Endothelial cell of umbilical vein (primary cell): ENCODE data around the gene EFCAB3. TPM values are rescaled to one million over a fixed set of nuclear protein-coding genes. Genes with fewer than 3 reads are reported as not detected.
A peak's percentile ranks its signal among the peaks of the same experiment; 100 is the strongest.
"Not testable (repeated sequence)": the region's sequence is repeated elsewhere in the genome, so short reads cannot be mapped to it uniquely, and the experiment has no call there.

Source experiments
- BruUV-seq: library from RNA; stranded (reverse); fragments of 400-500 nt; replicated peaks from 2 replicates; lab custom pipeline; 2021; lab: Mats Ljungman, UMichigan
- CTCF ChIA-PET: fragments of 300-600, 350-600 bp; sonication (Branson Sonifier 250); formaldehyde crosslinking; loops from one replicate; lab custom pipeline; 2021; ENCODE audit warnings: antibody characterized with exemption, inconsistent platforms; lab: Charles Lee
- POLR2A ChIA-PET: fragments of 300-600, 350-600 bp; sonication (Branson Sonifier 250); formaldehyde crosslinking; loops from one replicate; lab custom pipeline; 2021; ENCODE audit warnings: antibody characterized with exemption, inconsistent platforms; lab: Charles Lee
- DNase-seq: peaks from one replicate; pipeline ENCODE4 v3.0.0-alpha.2; 2011; ENCODE audit warnings: low read depth, low spot score
- FAIRE-seq: peaks from 2 replicates; lab custom pipeline; 2011; peaks lifted over from hg19 to GRCh38; lab: Jason Lieb, UNC
- H2AFZ ChIP-seq: 2 replicates; pipeline ENCODE4 v1.6.0; 2012; ENCODE audit warnings: low read depth, low read length, control low read depth, inconsistent platforms
- H3K27ac ChIP-seq: 2 replicates; pipeline ENCODE4 v1.5.1; 2011; ENCODE audit warnings: low read depth, mild to moderate bottlenecking, control low read depth, low read length, moderate library complexity; ENCODE audit not compliant: insufficient read depth
- H3K27me3 ChIP-seq, 2 experiments: 2 replicates each; pipeline versions ENCODE4 v1.6.0 to v1.6.1; 2011; ENCODE audit warnings: low read length in 2 of 2, mixed read lengths in 1 of 2; ENCODE audit not compliant: control insufficient read depth in 2 of 2, insufficient read depth in 2 of 2
- H3K36me3 ChIP-seq, 2 experiments: 2 replicates in 1 of 2; 3 replicates in 1 of 2; pipeline ENCODE4 v1.5.1; 2011; ENCODE audit warnings: low read length in 2 of 2, mild to moderate bottlenecking in 1 of 2, moderate library complexity in 1 of 2; ENCODE audit not compliant: control insufficient read depth in 2 of 2, insufficient read depth in 2 of 2; ENCODE audit errors: extremely low read depth in 1 of 2
- H3K4me1 ChIP-seq: 3 replicates; pipeline ENCODE4 v1.5.1; 2011; ENCODE audit warnings: mild to moderate bottlenecking, low read length; ENCODE audit not compliant: control insufficient read depth, insufficient read depth; ENCODE audit errors: extremely low read depth
- H3K4me2 ChIP-seq: 2 replicates; pipeline ENCODE4 v1.6.1; 2011; ENCODE audit warnings: low read length, control low read depth, mixed read lengths; ENCODE audit not compliant: insufficient read depth
- H3K4me3 ChIP-seq, 3 experiments: fragments of 200-600 bp in 1 of 3; sonication (generic), shearing (Covaris generic) in 1 of 3; replicated peaks in 1 of 3; 2 replicates each; pipeline ENCODE4 v1.5.1; 2011 to 2016; ENCODE audit warnings: control low read depth in 3 of 3, low read length in 3 of 3, mild to moderate bottlenecking in 2 of 3, inconsistent platforms in 1 of 3, low read depth in 1 of 3, moderate library complexity in 1 of 3; ENCODE audit not compliant: insufficient read depth in 1 of 3
- H3K79me2 ChIP-seq: 2 replicates; pipeline ENCODE4 v1.6.0; 2012; ENCODE audit warnings: low read length, inconsistent platforms; ENCODE audit not compliant: control insufficient read depth, insufficient read depth
- H3K9ac ChIP-seq: replicated peaks from 2 replicates; pipeline ENCODE3; 2011; ENCODE audit warnings: low read length, control low read depth; ENCODE audit not compliant: insufficient read depth; ENCODE audit errors: extremely low read depth
- H3K9me1 ChIP-seq: replicated peaks from 3 replicates; pipeline ENCODE4 v1.6.0; 2011; ENCODE audit warnings: mild to moderate bottlenecking, low read length; ENCODE audit not compliant: control insufficient read depth, insufficient read depth; ENCODE audit errors: extremely low read depth
- H3K9me3 ChIP-seq: replicated peaks from 2 replicates; pipeline ENCODE4 v1.5.1; 2012; ENCODE audit warnings: low read length, inconsistent platforms; ENCODE audit not compliant: control insufficient read depth, insufficient read depth
- H4K20me1 ChIP-seq: replicated peaks from 2 replicates; pipeline ENCODE3; 2011; ENCODE audit warnings: mild to moderate bottlenecking, low read length; ENCODE audit not compliant: control insufficient read depth, insufficient read depth; ENCODE audit errors: extremely low read depth
- POLR2A ChIP-seq: IDR thresholded peaks from 2 replicates; pipeline ENCODE4 v1.6.1; 2012; ENCODE audit warnings: low read depth, mild to moderate bottlenecking, control low read depth, low read length
- POLR2AphosphoS5 ChIP-seq: IDR thresholded peaks from 2 replicates; pipeline ENCODE4 v1.6.1; 2012; ENCODE audit warnings: low read depth, mild to moderate bottlenecking, control low read depth, low read length, moderate library complexity; ENCODE audit not compliant: insufficient read depth
- dilution Hi-C: fragments of 300-500 bp; cut with MboI; formaldehyde crosslinking; loops from one replicate; pipeline ENCODE4 v1.15.0; 2019; ENCODE audit warnings: low sequenced_read_pairs; ENCODE audit not compliant: extremely low pct_ligation_motif_present
- intact Hi-C: fragments of 100-400 bp; cut with micrococcal nuclease; formaldehyde crosslinking; loops from one replicate; pipeline ENCODE4 v1.10.0; 2022
- polyA plus RNA-seq, 4 experiments: library from polyadenylated mRNA; depleted of rRNA in 3 of 4; stranded (reverse) in 3 of 4; unstranded in 1 of 4; fragments of >200 nt; gene quantifications; 2 replicates each; pipeline versions ENCODE4 v1.2.1 to v1.2.3, GENCODE V29; 2011 to 2012; ENCODE audit warnings: missing spikeins in 1 of 4
- total RNA-seq: library from RNA; stranded (reverse); gene quantifications from 2 replicates; pipeline ENCODE4 v1.2.3, GENCODE V29; 2021
- TF ChIP-seq, protein P1 (sequence below), 2 donors: IDR thresholded peaks; 1 replicate in 1 of 2; 2 replicates in 1 of 2; pipeline ENCODE4 v1.5.1; 2011; ENCODE audit warnings: low read length in 2 of 2, mild to moderate bottlenecking in 2 of 2, moderate library complexity in 2 of 2, control low read depth in 1 of 2, inconsistent platforms in 1 of 2, low read depth in 1 of 2; ENCODE audit not compliant: insufficient read depth in 1 of 2; ENCODE audit errors: extremely low read depth in 1 of 2

EFCAB3 gene
- total and polyA plus RNA-seq, 2 donors (not counting 3 experiments of a cell fraction or from before 2014, with no cell fraction given) = not detected

DNA sequence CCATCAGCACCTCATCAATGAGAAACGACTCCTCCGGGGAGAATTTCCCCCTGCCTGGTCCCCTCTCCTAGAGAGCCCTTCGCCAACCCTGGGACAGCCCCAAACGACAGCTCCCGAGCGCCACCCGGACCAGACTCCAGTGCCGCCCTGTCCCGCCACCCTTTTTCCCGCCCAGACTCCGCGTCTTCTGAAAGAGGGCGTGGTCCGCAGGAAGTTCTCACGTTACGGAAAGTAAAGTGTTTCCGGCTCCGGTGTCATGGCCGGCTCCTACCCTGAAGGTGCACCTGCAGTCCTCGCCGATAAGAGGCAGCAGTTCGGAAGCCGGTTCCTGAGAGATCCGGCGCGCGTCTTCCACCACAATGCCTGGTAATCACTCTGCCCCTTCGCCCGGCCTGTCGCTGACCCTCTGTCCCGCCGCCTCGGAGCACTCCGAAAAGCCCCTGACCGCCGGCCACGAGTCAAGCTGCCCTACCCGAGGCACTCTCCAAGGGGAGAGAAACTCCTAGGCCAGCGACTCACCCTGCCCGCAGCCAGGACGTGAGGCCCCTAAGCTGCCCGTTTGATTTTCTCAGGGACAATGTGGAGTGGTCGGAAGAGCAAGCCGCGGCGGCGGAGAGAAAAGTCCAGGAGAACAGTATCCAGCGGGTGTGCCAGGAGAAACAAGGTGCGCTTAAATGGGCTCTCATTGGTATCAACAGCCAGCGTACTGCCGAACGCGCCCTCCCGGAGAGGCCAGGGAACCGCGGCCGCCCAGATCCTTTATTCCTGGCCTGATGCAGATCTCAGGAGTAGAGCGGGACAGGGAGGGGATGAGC is 43.5 kb downstream of the EFCAB3 start, which contains the start of gene METTL2A:
TSS of gene METTL2A (plus strand) at position 251 of the 815 bp plus-strand sequence. CDS start at position 257, 6 bp downstream.
- TF ChIP-seq POLR2AphosphoS5 = peak; percentile 75
- TF ChIP-seq, protein P1, sequence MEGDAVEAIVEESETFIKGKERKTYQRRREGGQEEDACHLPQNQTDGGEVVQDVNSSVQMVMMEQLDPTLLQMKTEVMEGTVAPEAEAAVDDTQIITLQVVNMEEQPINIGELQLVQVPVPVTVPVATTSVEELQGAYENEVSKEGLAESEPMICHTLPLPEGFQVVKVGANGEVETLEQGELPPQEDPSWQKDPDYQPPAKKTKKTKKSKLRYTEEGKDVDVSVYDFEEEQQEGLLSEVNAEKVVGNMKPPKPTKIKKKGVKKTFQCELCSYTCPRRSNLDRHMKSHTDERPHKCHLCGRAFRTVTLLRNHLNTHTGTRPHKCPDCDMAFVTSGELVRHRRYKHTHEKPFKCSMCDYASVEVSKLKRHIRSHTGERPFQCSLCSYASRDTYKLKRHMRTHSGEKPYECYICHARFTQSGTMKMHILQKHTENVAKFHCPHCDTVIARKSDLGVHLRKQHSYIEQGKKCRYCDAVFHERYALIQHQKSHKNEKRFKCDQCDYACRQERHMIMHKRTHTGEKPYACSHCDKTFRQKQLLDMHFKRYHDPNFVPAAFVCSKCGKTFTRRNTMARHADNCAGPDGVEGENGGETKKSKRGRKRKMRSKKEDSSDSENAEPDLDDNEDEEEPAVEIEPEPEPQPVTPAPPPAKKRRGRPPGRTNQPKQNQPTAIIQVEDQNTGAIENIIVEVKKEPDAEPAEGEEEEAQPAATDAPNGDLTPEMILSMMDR (IDR thresholded peaks at IDR 0.05; ENCODE audit: extremely low read depth in 1 of 2, insufficient read depth in 1 of 2, low read depth in 1 of 2, low read length in 2 of 2) = peak in 1 of 2 donors; percentile 44
- peak; percentile 62 for TF ChIP-seq POLR2A
- H3K36me3 ChIP-seq, H3K79me2 ChIP-seq, POLR2A ChIA-PET, dilution Hi-C loops, BruUV-seq, H3K4me1 ChIP-seq, H3K27me3 ChIP-seq, H4K20me1 ChIP-seq, H3K9me1 ChIP-seq, H3K9me3 ChIP-seq, CTCF ChIA-PET: not testable (repeated sequence)
- DNase-seq (peak; percentile 82), FAIRE-seq (peak; percentile 84)
- Histone ChIP-seq H3K9ac (peak within 1 kb of the TSS; percentile 42), H3K4me3 (peak within 1 kb of the TSS; percentile 75 to 90 (median 85)), H3K27ac (peak within 1 kb of the TSS; percentile 39), H3K4me2 (peak within 1 kb of the TSS; percentile 89), H2AFZ (peak within 1 kb of the TSS; percentile 95)
- intact Hi-C loops = loop anchor here (5.0 to 10.0 kb wide), 3 partner anchors 53 to 983 kb away; partner anchors contain the start of gene TLK2

DNA sequence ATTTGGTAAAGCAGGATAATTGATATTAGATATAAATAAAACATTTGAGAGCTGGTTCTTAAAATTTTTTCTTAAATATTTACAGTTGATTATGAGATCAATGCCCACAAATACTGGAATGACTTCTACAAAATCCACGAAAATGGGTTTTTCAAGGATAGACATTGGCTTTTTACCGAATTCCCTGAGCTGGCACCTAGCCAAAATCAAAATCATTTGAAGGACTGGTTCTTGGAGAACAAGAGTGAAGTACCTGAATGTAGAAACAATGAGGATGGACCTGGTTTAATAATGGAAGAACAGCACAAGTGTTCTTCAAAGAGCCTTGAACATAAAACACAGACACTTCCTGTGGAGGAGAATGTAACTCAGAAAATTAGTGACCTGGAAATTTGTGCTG is 45.9 kb downstream of the EFCAB3 start:
- H3K79me2 ChIP-seq, BruUV-seq, H3K9ac ChIP-seq, H4K20me1 ChIP-seq, CTCF ChIA-PET, H2AFZ ChIP-seq, H3K4me2 ChIP-seq, dilution Hi-C loops, H3K9me3 ChIP-seq, H3K4me3 ChIP-seq, H3K27me3 ChIP-seq, FAIRE-seq, DNase-seq, H3K4me1 ChIP-seq, H3K27ac ChIP-seq, H3K9me1 ChIP-seq, H3K36me3 ChIP-seq: not testable (repeated sequence)
- intact Hi-C loops = loop anchor here (10.0 kb wide), 1 partner anchor 279 kb away; no protein-coding TSS in a partner anchor
- POLR2A ChIA-PET = interaction anchor here (0.7 kb wide), 1 partner anchor 1352 kb away, joined by 3 read pairs; no protein-coding TSS in a partner anchor

DNA sequence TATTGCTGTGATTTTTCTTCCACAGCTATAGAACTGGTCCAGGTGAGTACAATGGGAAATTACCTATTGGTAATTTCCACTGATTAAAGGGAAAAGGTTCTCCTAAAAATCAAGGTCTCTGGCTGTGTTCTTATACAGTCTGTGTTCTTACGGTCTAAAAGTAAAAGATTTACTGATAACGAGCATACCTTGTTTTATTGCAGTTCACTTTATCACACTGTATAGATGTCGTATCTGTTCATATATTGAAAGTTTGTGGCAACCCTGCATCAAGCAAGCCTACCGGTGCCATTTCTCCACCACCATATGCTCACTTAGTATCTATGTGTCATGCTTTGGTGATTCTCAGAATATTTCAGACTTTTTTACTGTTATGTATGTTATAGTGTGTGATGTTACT is 54.9 kb downstream of the EFCAB3 start:
- not testable (repeated sequence) for BruUV-seq, H3K36me3 ChIP-seq

More for the DNA sequence above, 54.9 kb downstream of the EFCAB3 start:
- H3K9me3 ChIP-seq, POLR2A ChIA-PET, H4K20me1 ChIP-seq, H3K79me2 ChIP-seq, dilution Hi-C loops, CTCF ChIA-PET, H3K27me3 ChIP-seq, H3K4me1 ChIP-seq, H2AFZ ChIP-seq, H3K4me2 ChIP-seq, H3K9me1 ChIP-seq, intact Hi-C loops, H3K9ac ChIP-seq, H3K4me3 ChIP-seq, FAIRE-seq, H3K27ac ChIP-seq, DNase-seq: not testable (repeated sequence)
